ENCODE data around the gene IFNGR1. TPM values are rescaled to one million over a fixed set of nuclear protein-coding genes. Genes with fewer than 3 reads are reported as not detected.
"Not testable (repeated sequence)": the region's sequence is repeated elsewhere in the genome, so short reads cannot be mapped to it uniquely, and the experiment has no call there.

The IFNGR1 gene
- total RNA-seq, 1 experiment from 2014 or later, result 28.1 TPM

DNA sequence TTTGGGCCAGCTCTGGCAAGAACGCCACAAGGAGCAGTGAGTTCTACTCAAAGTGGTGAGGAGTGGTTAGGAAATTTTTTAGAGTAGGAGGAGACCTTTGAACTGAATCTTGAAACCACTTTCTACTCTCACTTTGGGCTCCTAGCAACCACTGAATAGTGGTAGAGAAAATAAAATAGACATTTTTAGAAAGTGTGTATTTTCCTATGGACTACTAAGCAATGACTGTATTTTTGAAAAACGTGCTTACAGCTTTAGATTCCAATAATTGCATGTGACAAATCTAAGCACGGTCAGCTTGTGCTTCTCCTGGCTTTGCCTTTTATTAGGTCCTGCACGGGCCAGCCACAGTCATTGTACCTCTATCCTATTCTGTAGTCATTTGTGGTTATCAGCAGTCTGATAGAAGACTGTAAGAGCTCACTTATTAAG, 8.7 kb upstream of the IFNGR1 start:
- DNase-seq, result no peak

DNA sequence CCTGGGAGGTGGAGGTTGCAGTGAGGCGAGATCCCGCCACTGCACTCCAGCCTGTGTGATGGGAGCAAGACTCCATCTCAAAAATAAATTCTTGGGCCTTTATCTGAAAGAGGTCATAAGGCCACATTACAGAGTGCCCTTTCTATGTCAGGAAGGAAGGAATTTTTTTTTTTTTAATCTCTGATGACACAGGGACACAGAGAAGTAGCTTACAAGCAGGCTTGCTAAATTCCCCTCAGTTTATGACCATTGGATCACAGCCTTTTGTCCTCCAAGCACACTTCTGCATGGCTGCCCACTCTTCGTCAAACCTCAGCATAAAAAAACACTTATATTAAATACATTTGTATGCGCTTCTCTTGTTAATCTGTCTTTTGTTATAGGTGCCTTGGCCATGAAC, 7.5 kb upstream of the IFNGR1 start:
- H3K4me3 ChIP-seq, result no peak overlapping the region
- H3K4me1 ChIP-seq, result no peaks in the 10 kb centered on the region
- no peak overlapping the region for H3K27ac ChIP-seq
- no peaks in the 10 kb centered on the region for H3K9me3 ChIP-seq (replicated peaks)
- no peaks in the 10 kb centered on the region for H3K36me3 ChIP-seq
- DNase-seq, result no peak
- H3K27me3 ChIP-seq, result 0 out of 2 replicates have a peak, but pooled peaks cover 7% of the 10 kb centered on the region

More for the DNA sequence above, 8.7 kb upstream of the IFNGR1 start:
- no peak overlapping the region for H3K27ac ChIP-seq
- no peaks in the 10 kb centered on the region for H3K9me3 ChIP-seq (replicated peaks)
- 0 out of 2 replicates have a peak, but pooled peaks cover 7% of the 10 kb centered on the region for H3K27me3 ChIP-seq
- no peak overlapping the region for H3K4me3 ChIP-seq
- no peaks in the 10 kb centered on the region for H3K36me3 ChIP-seq
- no peaks in the 10 kb centered on the region for H3K4me1 ChIP-seq

DNA sequence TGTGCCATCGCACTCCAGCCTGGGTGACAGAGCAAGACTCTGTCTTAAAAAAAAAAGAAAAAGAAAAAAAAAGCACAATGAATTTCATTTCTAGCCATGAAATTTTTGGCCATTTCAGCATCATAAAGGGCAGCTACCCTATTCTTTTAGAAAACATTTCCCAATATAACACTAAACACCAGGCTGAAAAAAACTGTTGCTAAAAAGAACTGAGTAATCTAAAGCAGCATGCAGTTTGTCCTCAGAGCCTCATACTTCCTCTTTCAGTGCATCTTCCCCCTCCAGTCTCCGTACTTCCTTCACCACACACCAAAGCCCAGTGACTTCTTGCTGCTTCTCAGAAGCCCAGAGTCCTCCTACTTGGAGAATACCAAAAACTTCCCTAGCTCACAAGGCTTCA, 5.6 kb upstream of the IFNGR1 start:
- no peak for DNase-seq
- no peaks in the 10 kb centered on the region; the same call in 1 of the 2 replicates for H3K4me1 ChIP-seq
- H3K9me3 ChIP-seq (replicated peaks), result no peaks in the 10 kb centered on the region

DNA sequence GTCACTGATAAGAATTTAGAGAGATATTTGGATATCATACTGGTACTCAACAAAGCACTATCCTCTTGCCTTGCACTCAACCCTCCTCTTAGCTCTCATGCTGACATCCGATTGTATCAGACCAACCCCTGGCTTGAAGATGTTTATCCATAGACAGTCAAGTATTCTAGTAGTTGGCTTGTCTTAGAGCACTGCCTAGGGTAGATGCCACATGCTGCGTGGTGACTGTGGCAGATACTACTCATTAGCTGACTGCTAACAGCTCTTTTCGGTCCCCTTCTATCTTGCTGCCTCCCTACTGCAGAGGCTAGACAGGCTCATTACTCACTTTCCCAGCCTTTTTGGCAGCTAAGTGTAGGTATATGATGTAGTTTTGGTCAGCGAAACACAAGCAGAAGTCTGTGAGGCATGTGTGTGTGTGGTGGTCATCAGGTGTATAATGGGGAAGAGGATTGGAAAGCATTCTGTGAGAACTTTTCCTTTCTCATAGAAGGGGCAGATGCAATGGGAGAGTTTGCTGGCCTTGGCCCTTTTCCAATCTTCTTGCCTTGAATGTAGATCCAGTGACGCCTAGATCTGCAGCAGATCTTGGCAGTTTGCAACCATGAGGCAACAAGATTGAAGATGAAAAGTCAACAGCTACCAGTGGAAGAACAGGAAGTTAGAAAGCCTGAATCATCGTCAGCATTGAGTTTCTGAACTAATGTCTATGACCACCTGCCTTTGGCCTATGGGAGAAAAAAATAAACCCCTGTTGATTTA, 4.4 kb upstream of the IFNGR1 start:
- H3K4me1 ChIP-seq, result no peaks in the 10 kb centered on the region; the same call in 1 of the 2 replicates
- no peak for DNase-seq
- no peaks in the 10 kb centered on the region for H3K9me3 ChIP-seq (replicated peaks)
- H3K27ac ChIP-seq, result no peak overlapping the region
- H3K4me3 ChIP-seq, result no peak overlapping the region
- H3K27me3 ChIP-seq, result 0 out of 2 replicates have a peak, but pooled peaks cover 7% of the 10 kb centered on the region
- no peaks in the 10 kb centered on the region for H3K36me3 ChIP-seq

More for the DNA sequence above, 5.6 kb upstream of the IFNGR1 start:
- H3K36me3 ChIP-seq, result no peaks in the 10 kb centered on the region
- no peak overlapping the region for H3K27ac ChIP-seq
- no peak overlapping the region for H3K4me3 ChIP-seq
- 0 out of 2 replicates have a peak, but pooled peaks cover 7% of the 10 kb centered on the region for H3K27me3 ChIP-seq

DNA sequence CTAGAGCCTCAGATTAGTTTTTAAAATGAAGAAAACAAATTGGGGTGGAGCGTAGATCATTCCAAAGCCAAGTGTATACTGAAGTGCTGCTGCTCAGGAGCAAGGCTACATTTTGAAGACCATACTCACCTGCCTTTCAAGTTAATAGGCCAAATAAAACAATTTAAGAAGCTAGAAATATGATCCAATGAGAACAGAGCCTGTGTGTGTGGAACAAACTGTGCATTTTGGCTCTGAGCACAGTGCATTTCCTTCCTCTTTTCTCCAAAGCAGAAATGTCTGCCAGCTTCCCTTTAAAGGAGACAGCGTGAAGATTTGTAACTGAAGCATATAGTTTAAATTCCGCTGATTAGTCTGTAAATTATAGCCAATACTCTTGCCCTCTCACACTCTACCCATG, 3.2 kb upstream of the IFNGR1 start:
- 0 out of 2 replicates have a peak, but pooled peaks cover 6% of the 10 kb centered on the region for H3K27me3 ChIP-seq
- H3K36me3 ChIP-seq, result no peaks in the 10 kb centered on the region
- H3K4me3 ChIP-seq, result no peak overlapping the region
- H3K4me1 ChIP-seq, result peaks cover 5% of the 10 kb centered on the region; the same call in 1 of the 2 replicates
- no peak overlapping the region for H3K27ac ChIP-seq
- DNase-seq, result no peak
- no peaks in the 10 kb centered on the region for H3K9me3 ChIP-seq (replicated peaks)

DNA sequence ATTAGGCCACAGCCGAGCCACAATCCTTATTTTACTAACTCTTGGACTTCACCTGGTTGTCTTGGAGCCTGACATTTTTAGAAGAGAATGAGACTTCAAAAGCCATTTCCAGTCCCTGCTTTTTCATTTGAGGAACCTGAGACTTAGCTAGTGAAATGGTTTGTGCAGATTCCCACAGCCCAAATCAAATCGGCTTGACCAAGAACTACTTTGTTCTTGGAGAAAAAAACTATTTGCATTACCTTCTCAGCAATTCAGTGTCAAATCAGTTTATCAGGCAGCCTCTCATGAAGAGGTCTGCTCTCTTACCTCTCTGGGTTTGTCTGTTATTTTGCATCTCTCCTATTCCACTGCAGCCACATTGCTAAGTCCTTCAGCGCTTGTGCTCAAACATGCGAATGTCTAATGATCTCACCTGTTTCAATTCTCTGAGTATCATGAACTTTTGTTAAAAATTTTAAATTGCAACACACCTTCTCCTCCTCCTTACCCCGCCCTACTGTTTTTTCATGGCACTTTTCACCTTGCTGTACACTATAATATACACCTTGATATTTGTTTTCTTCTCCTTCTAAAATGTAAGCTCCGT, 573 bp upstream of the IFNGR1 start:
- Histone ChIP-seq H3K9me3 (replicated peaks) (no peaks in the 10 kb centered on the region), H3K4me1 (peaks cover 5% of the 10 kb centered on the region; the same call in 1 of the 2 replicates), H3K4me3 (peak overlapping the region; percentile 77), H3K36me3 (no peaks in the 10 kb centered on the region), H3K27ac (peak overlapping the region; percentile 61; the same call in 1 of the 2 replicates), H3K27me3 (no peaks in the 10 kb centered on the region)
- no peak for DNase-seq

DNA sequence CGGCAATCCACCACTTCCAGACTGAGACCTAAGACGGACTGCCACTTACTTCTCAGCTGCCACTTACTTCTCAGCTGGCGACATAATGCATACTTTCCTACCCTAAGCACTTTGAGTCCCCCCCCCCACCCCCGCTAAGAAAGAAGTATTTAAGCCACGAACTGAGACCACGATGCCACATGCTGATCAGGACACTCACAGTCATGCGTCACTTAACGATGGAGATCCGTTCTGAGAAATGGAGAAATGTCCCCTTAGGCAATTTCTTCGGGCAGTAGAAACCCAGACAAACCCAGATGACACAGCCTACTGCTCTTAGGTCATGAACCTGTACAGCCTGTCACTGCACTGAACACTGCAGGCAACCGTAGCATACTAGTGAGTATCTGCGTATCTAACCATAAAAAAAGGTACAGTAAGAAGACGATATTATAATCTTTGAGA, 690 bp downstream of the IFNGR1 start:
- Histone ChIP-seq H3K9me3 (replicated peaks) (no peaks in the 10 kb centered on the region), H3K4me3 (peak overlapping the region; percentile 77), H3K27me3 (no peaks in the 10 kb centered on the region), H3K27ac (peak overlapping the region; percentile 61), H3K36me3 (no peaks in the 10 kb centered on the region), H3K4me1 (peaks cover 5% of the 10 kb centered on the region; the same call in 1 of the 2 replicates)
- peak; percentile 13 to 45 for DNase-seq

DNA sequence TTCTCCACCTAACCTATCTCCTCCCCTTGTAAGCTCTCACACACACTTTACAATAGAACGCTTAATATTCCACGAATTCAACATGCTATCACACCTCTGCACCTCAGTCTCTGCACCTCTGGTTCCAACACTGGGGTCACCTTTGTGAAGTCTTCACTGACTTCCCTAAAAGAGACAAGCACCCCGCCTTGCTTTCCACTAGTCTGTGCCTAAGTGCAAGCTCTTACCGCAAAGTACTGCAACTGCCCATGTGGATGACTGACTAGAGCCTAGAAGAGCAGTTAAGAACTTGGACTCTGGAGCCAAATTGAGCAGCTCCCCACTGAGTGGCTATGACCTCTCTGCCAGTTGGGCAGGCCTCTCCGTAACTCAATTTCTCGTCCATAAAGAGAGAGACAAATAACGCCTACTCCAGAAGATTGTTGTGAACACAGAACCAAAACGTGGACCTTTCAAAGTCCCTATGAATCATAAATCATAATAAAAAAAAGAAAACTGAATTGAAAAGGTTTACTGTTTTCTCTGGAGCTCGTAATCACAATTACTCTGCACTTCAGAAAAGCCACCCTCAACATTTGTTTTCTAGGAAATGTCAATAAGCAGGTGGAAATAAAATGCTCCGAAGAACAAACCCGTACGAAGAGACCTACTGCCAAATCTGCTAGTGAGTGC, 1.2 kb downstream of the IFNGR1 start:
- Histone ChIP-seq H3K9me3 (replicated peaks) (no peaks in the 10 kb centered on the region), H3K36me3 (peaks cover 4% of the 10 kb centered on the region; the same call in 1 of the 2 replicates), H3K4me1 (peaks cover 5% of the 10 kb centered on the region; the same call in 1 of the 2 replicates), H3K4me3 (peak overlapping the region; percentile 77), H3K27ac (no peak overlapping the region; the same call in 1 of the 2 replicates), H3K27me3 (no peaks in the 10 kb centered on the region)
- no peak for DNase-seq

DNA sequence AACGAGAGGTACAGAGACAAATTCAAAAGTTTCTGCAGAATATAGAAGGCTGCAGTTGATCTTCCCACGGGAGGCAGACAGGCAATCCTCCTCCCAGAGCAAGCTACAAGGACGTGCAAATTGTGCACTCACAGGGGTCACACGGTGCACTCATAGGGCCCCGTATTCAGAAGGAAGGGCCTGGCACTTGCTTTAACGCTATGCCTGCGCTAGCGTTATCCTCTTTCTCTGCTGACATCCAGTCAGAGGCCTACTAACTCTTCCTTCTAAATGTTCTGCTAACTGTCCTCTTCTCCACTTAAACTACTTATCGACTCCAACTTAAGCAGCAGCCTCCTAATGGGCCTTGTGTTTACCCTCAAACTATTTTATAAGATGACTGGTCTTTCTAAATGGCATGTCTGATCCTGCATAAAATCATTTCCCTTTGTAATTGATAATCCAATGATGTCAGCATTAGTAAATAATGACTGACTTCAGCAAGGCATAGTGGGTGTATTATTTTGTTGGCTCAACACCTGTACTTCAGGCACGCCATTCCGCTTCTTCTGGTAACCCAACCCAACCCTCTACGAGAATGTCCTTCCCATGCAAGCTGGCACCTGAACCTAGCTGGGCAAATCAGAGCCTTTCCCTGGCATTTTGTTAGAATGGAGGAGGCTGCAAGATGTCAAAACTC, 2.2 kb downstream of the IFNGR1 start:
- Histone ChIP-seq H3K4me1 (peaks cover 5% of the 10 kb centered on the region; the same call in 1 of the 2 replicates), H3K36me3 (peaks cover 11% of the 10 kb centered on the region; the same call in 1 of the 2 replicates), H3K27ac (no peak overlapping the region), H3K9me3 (replicated peaks) (no peaks in the 10 kb centered on the region), H3K27me3 (no peaks in the 10 kb centered on the region), H3K4me3 (no peak overlapping the region)
- DNase-seq, result no peak

DNA sequence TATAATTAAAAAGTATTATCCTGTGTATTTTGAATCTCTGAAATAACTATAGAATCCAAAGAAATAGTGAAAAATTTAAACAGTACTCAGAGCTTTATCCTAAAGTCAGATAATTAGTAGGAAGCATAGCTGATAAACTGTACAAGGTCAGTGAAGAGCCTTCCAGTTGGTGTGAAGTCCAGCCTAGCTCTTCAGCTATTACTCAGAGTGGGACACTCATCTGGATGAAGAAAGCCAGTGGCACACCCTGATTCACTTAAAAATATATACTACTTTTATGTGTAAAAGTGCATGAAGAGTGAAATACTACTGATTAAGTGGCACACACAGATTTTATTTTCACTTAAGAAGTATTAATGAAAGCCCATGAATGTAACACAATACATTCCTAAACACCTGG, 3.1 kb downstream of the IFNGR1 start:
- Histone ChIP-seq H3K27me3 (no peaks in the 10 kb centered on the region), H3K27ac (no peak overlapping the region), H3K9me3 (replicated peaks) (no peaks in the 10 kb centered on the region), H3K36me3 (peaks cover 11% of the 10 kb centered on the region; the same call in 1 of the 2 replicates), H3K4me1 (peaks cover 5% of the 10 kb centered on the region; the same call in 1 of the 2 replicates), H3K4me3 (no peak overlapping the region)
- no peak for DNase-seq

DNA sequence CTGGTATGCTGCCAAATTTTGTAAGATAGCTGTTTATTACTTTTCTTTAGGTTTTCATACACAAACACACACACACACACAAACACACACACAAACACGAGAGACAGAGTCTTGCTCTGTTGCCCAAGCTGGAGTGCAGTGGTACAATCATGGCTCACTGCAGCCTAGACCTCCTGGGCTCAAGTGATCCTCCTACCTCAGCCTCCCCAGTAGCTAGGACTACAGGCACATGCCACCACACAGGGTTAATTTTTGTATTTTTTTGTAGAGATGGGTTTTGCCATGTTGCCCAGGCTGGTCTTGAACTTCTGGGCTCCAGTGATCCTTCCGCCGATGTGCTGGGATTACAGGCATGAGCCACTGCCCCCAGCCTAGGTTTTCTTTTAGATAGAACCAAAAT, 3.6 kb downstream of the IFNGR1 start:
- H3K27me3 ChIP-seq; DNase-seq; H3K27ac ChIP-seq; H3K9me3 ChIP-seq (replicated peaks); H3K4me1 ChIP-seq; H3K4me3 ChIP-seq: not testable (repeated sequence)
- peaks cover 11% of the 10 kb centered on the region; the same call in 1 of the 2 replicates for H3K36me3 ChIP-seq

DNA sequence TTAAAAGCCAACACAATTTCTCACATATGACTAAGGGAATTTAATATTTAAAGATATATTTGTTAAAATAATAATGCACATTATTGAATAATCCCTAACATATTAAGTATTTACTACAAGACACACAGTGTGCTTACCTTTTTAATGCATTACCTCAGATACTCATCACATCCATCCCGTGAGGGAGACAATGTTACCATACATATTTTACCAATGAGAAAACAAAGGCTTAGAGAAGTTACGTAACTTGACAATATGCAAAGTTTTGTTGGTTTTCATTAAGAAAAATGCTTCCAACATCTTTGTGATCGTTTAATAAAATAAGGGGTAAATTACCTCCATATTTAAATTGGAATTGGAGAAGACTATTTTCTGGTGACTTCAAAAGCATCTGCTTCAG, 4.3 kb downstream of the IFNGR1 start:
- no peak overlapping the region for H3K27ac ChIP-seq
- no peak overlapping the region for H3K4me3 ChIP-seq
- peaks cover 5% of the 10 kb centered on the region; the same call in 1 of the 2 replicates for H3K4me1 ChIP-seq
- no peak for DNase-seq
- no peaks in the 10 kb centered on the region for H3K27me3 ChIP-seq
- peaks cover 11% of the 10 kb centered on the region; the same call in 1 of the 2 replicates for H3K36me3 ChIP-seq
- no peaks in the 10 kb centered on the region for H3K9me3 ChIP-seq (replicated peaks)

DNA sequence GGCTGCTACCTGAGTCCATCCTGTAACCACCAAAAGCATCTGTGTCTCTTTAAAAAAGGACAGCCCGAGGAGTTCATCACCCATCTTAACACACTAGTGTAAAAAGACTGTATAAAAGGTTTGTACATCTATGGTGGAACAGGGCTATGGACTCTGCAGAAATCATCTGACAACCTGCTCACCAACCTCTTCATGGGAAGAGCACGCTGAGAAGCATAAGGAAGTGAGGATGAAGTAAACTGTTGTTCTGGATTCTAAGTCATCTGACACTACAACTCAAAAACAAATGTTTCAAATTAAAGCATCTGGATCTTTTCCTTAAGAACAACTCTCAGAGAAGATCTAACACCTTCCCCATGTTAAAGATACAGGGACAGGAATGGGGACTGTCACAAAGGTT, 5.4 kb downstream of the IFNGR1 start:
- Histone ChIP-seq H3K27me3 (no peaks in the 10 kb centered on the region), H3K4me3 (no peak overlapping the region), H3K9me3 (replicated peaks) (0 out of 2 replicates have a peak, but pooled peaks cover 3% of the 10 kb centered on the region), H3K36me3 (peaks cover 11% of the 10 kb centered on the region; the same call in 1 of the 2 replicates), H3K27ac (no peak overlapping the region), H3K4me1 (peaks cover 5% of the 10 kb centered on the region; the same call in 1 of the 2 replicates)
- no peak for DNase-seq

DNA sequence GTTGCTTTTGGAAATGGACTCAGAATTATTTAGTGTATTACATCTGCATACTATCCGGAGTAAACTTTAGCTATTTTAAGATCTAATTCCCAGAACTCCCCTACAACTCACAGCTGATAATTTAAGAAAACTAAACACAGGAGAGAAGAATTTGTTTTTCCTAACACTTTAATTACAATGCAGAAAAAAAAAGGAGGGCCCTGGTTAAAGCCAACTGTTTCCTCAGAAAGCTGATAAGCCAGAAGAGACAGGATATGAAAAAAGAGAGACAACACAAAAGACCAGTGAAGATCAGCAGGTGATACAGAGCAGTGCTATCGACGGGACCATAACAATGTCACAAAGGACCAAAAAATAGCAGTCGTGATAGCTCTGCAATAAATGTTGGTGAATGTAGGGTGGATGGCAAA, 5.8 kb downstream of the IFNGR1 start:
- peaks cover 11% of the 10 kb centered on the region; the same call in 1 of the 2 replicates for H3K36me3 ChIP-seq
- H3K27me3 ChIP-seq, result no peaks in the 10 kb centered on the region
- 0 out of 2 replicates have a peak, but pooled peaks cover 3% of the 10 kb centered on the region for H3K9me3 ChIP-seq (replicated peaks)
- peaks cover 5% of the 10 kb centered on the region; the same call in 1 of the 2 replicates for H3K4me1 ChIP-seq
- no peak overlapping the region for H3K27ac ChIP-seq
- no peak overlapping the region for H3K4me3 ChIP-seq
- DNase-seq, result no peak

All from SJCRH30 (cell line).